H9 (cell line): Measurements from ENCODE around the gene POMZP3. TPM values are rescaled to one million over a fixed set of nuclear protein-coding genes. Genes with fewer than 3 reads are reported as not detected.
A peak's percentile ranks its signal among the peaks of the same experiment; 100 is the strongest.
"Not testable (repeated sequence)": the region's sequence is repeated elsewhere in the genome, so short reads cannot be mapped to it uniquely, and the experiment has no call there.

Experiments
- DNase-seq: peaks from one replicate; pipeline ENCODE4 v3.0.0-alpha.2; 2017
- H2AFZ ChIP-seq: one replicate; pipeline ENCODE4 v1.6.1; 2013; ENCODE audit warnings: mild to moderate bottlenecking, low read length, control low read depth, moderate library complexity
- H2AK5ac ChIP-seq: 2 replicates; pipeline ENCODE4 v1.6.1; 2013; ENCODE audit warnings: low read length, control low read depth, mixed read lengths; ENCODE audit not compliant: insufficient read length
- H2BK120ac ChIP-seq: one replicate; pipeline ENCODE4 v1.6.1; 2013; ENCODE audit warnings: low read depth, mild to moderate bottlenecking, low read length, control low read depth, inconsistent platforms; ENCODE audit not compliant: poor library complexity, severe bottlenecking
- H2BK12ac ChIP-seq: 2 replicates; pipeline ENCODE4 v1.6.1; 2013; ENCODE audit warnings: low read length, control low read depth, mixed read lengths, low read depth; ENCODE audit not compliant: insufficient read length
- H2BK15ac ChIP-seq: 2 replicates; pipeline ENCODE4 v1.6.1; 2013; ENCODE audit warnings: low read depth, low read length, control low read depth
- H2BK20ac ChIP-seq: one replicate; pipeline ENCODE4 v1.6.1; 2013; ENCODE audit warnings: low read depth, mild to moderate bottlenecking, low read length, control low read depth, inconsistent platforms; ENCODE audit not compliant: poor library complexity, severe bottlenecking
- H2BK5ac ChIP-seq: 2 replicates; pipeline ENCODE4 v1.6.1; 2013; ENCODE audit warnings: low read length, control low read depth, mixed read lengths; ENCODE audit not compliant: insufficient read length
- H3K14ac ChIP-seq: 2 replicates; pipeline ENCODE4 v1.6.1; 2013; ENCODE audit warnings: low read length, control low read depth; ENCODE audit not compliant: insufficient read depth
- H3K18ac ChIP-seq: 2 replicates; pipeline ENCODE4 v1.6.1; 2013; ENCODE audit warnings: low read depth, mild to moderate bottlenecking, mixed read lengths, low read length, control low read depth; ENCODE audit not compliant: insufficient read length
- H3K23ac ChIP-seq: 2 replicates; pipeline ENCODE4 v1.6.1; 2013; ENCODE audit warnings: low read length, control low read depth, mixed read lengths, low read depth; ENCODE audit not compliant: insufficient read length
- H3K23me2 ChIP-seq: 2 replicates; pipeline ENCODE4 v1.6.1; 2013; ENCODE audit warnings: low read depth, mild to moderate bottlenecking, mixed read lengths, low read length, control low read depth; ENCODE audit not compliant: insufficient read length, poor library complexity, severe bottlenecking
- H3K27ac ChIP-seq: 2 replicates; pipeline ENCODE4 v1.5.1; 2013; ENCODE audit warnings: low read length, control low read depth, mixed read lengths, low read depth; ENCODE audit not compliant: insufficient read length
- H3K27me3 ChIP-seq: 2 replicates; pipeline ENCODE4 v1.6.1; 2013; ENCODE audit warnings: low read length, control low read depth, inconsistent platforms; ENCODE audit not compliant: insufficient read depth
- H3K4ac ChIP-seq: 2 replicates; pipeline ENCODE4 v1.6.1; 2013; ENCODE audit warnings: low read depth, mild to moderate bottlenecking, control low read depth, inconsistent platforms, low read length, moderate library complexity
- H3K4me1 ChIP-seq: 2 replicates; pipeline ENCODE4 v1.6.1; 2013; ENCODE audit warnings: low read length, control low read depth, inconsistent platforms; ENCODE audit not compliant: insufficient read depth
- H3K4me2 ChIP-seq: 2 replicates; pipeline ENCODE4 v1.6.1; 2013; ENCODE audit warnings: low read length, control low read depth, mixed read lengths; ENCODE audit not compliant: insufficient read length, insufficient read depth
- H3K56ac ChIP-seq: 2 replicates; pipeline ENCODE4 v1.6.1; 2013; ENCODE audit warnings: low read depth, mild to moderate bottlenecking, mixed read lengths, low read length, control low read depth; ENCODE audit not compliant: insufficient read length
- H3K79me1 ChIP-seq: 2 replicates; pipeline ENCODE4 v1.6.1; 2013; ENCODE audit warnings: low read depth, mild to moderate bottlenecking, moderate library complexity, low read length, control low read depth, inconsistent platforms; ENCODE audit not compliant: insufficient read depth, poor library complexity, severe bottlenecking
- H3K79me2 ChIP-seq: 2 replicates; pipeline ENCODE4 v1.6.1; 2013; ENCODE audit warnings: low read length, control low read depth, inconsistent platforms; ENCODE audit not compliant: insufficient read depth
- H3K9ac ChIP-seq: 2 replicates; pipeline ENCODE4 v1.6.1; 2013; ENCODE audit warnings: low read length, control low read depth, mixed read lengths; ENCODE audit not compliant: insufficient read length; ENCODE audit errors: extremely low read depth
- H3K9me3 ChIP-seq: one replicate; pipeline ENCODE4 v1.6.1; 2013; ENCODE audit warnings: low read depth, low read length, inconsistent platforms; ENCODE audit not compliant: control insufficient read depth
- H3T11ph ChIP-seq: one replicate; pipeline ENCODE4 v1.6.1; 2013; ENCODE audit warnings: mild to moderate bottlenecking, low read length, control low read depth, inconsistent platforms
- H4K20me1 ChIP-seq: one replicate; pipeline ENCODE4 v1.6.1; 2013; ENCODE audit not compliant: control insufficient read depth, insufficient read length, insufficient read depth
- H4K5ac ChIP-seq: 2 replicates; pipeline ENCODE4 v1.6.1; 2013; ENCODE audit warnings: low read depth, mild to moderate bottlenecking, mixed read lengths, low read length, control low read depth; ENCODE audit not compliant: insufficient read length
- H4K8ac ChIP-seq: replicated peaks from 2 replicates; pipeline ENCODE4 v1.6.1; 2013; ENCODE audit warnings: low read length, control low read depth, mixed read lengths, low read depth; ENCODE audit not compliant: insufficient read length
- H4K91ac ChIP-seq: 2 replicates; pipeline ENCODE4 v1.6.1; 2013; ENCODE audit warnings: low read depth, mild to moderate bottlenecking, moderate library complexity, mixed read lengths, low read length, control low read depth; ENCODE audit not compliant: insufficient read length
- H3K27ac Mint-ChIP-seq, 3 experiments: 2 replicates in 2 of 3; 3 replicates in 1 of 3; pipeline ENCODE4 v1.8.0; 2020 to 2021; ENCODE audit warnings: mixed read lengths in 3 of 3, mild to moderate bottlenecking in 1 of 3, moderate library complexity in 1 of 3
- H3K27me3 Mint-ChIP-seq: 2 replicates; pipeline ENCODE4 v1.8.0; 2021; ENCODE audit warnings: low read depth, mild to moderate bottlenecking, moderate library complexity, mixed read lengths
- H3K36me3 Mint-ChIP-seq, 3 experiments: 2 replicates in 2 of 3; 3 replicates in 1 of 3; pipeline ENCODE4 v1.8.0; 2020 to 2021; ENCODE audit warnings: low read depth in 3 of 3, mixed read lengths in 3 of 3; ENCODE audit not compliant: insufficient read depth in 1 of 3
- H3K4me1 Mint-ChIP-seq, 2 experiments: 2 replicates each; pipeline ENCODE4 v1.8.0; 2020; ENCODE audit warnings: mixed read lengths in 2 of 2
- H3K4me3 Mint-ChIP-seq, 2 experiments: 2 replicates in 1 of 2; 3 replicates in 1 of 2; pipeline ENCODE4 v1.8.0; 2020 to 2021; ENCODE audit warnings: mild to moderate bottlenecking in 2 of 2, mixed read lengths in 2 of 2, moderate library complexity in 1 of 2
- H3K9me3 Mint-ChIP-seq, 2 experiments: 2 replicates in 1 of 2; 3 replicates in 1 of 2; pipeline ENCODE4 v1.8.0; 2020; ENCODE audit warnings: mild to moderate bottlenecking in 2 of 2, mixed read lengths in 2 of 2, moderate library complexity in 1 of 2
- WGBS: extraction: QIAGEN DNeasy Blood & Tissue Kit; methylation state at CpG from one replicate; pipeline ENCODE4 v1.1.7; 2013; ENCODE audit warnings: missing lambda C conversion rate, low lambda C conversion rate, mixed read lengths; ENCODE audit not compliant: insufficient read length; ENCODE audit errors: extremely low coverage; 5-methylcytosine and 5-hydroxymethylcytosine counted together
- long read RNA-seq: library from polyadenylated mRNA; unstranded; transcript quantifications from one replicate; pipeline ENCODE4 v2.0.0, GENCODE V29; 2020
- total RNA-seq: library from RNA; stranded (reverse); gene quantifications from 2 replicates; pipeline ENCODE4 v1.2.1, GENCODE V29; 2021

POMZP3 gene
- 8.5 and 9.8 TPM in 2 replicates for total RNA-seq
- long read RNA-seq, partial matches to known transcripts, result 2 of 6 reads
- long read RNA-seq, other reads (novel, unspliced or antisense), result 3 of 6 reads

DNA sequence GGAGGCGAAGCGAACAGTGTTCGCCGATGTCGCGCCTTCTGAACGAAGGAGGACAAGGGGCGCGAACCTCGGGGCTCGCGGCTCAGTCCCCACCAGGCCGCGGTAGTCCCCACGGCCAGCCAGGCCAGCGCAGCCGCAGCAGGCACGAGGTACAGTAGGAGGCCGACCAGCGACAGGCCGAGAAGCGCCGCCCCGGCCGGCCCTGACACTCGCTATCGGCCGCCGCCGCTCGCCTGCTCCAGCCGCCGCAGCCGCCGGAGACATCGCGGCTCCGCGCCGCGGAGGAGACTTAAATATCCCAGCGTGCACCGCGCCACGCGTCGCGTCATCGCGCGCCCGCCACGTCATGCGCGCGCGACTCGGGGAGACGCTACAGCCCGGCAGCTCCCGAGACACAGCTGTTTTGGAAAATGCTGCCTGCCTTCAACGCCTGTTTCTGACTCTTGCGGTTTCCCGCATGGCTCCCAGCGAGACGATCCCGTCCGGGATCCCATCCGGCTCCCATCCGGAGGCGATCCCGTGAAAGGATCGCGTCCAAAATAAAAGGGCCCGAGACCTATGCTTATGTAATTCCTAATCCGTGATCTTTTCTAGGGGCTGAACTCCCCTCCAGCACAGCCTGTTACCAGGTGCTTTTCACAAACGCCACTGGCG lies at the start of gene POMZP3:
TSS of gene POMZP3 (minus strand) at position 291 of the 654 bp plus-strand sequence. CDS start 1,215 bp downstream, outside the sequence.
- H2BK20ac ChIP-seq, H3K9me3 ChIP-seq, H2BK120ac ChIP-seq, H2BK15ac ChIP-seq, H3K79me1 ChIP-seq, H3K27me3 Mint-ChIP-seq, H3K9me3 Mint-ChIP-seq, H3K4me1 ChIP-seq, H3K4me1 Mint-ChIP-seq, H4K91ac ChIP-seq, H3K27me3 ChIP-seq, H3K4ac ChIP-seq, H3K18ac ChIP-seq, H2AFZ ChIP-seq, H4K20me1 ChIP-seq, H2AK5ac ChIP-seq, H3K27ac ChIP-seq, H2BK5ac ChIP-seq, H3T11ph ChIP-seq, H3K56ac ChIP-seq, H2BK12ac ChIP-seq, H4K8ac ChIP-seq, H3K23me2 ChIP-seq, H3K79me2 ChIP-seq, H3K23ac ChIP-seq, H4K5ac ChIP-seq: not testable (repeated sequence)
- Mint-ChIP-seq H3K36me3 (peaks cover 2 to 15% (median 13%) of the 10 kb centered on the region in 3 experiments; a peak in 5 of 7 replicates), H3K27ac (peak within 1 kb of the TSS; percentile 95 to 99 (median 98)), H3K4me3 (peak within 1 kb of the TSS; percentile 89 to 93)
- Histone ChIP-seq H3K14ac (peak within 1 kb of the TSS; percentile 75; the same call in 1 of the 2 replicates), H3K4me2 (peak within 1 kb of the TSS; percentile 51), H3K9ac (peak within 1 kb of the TSS; percentile 86)
- peak; percentile 38 for DNase-seq
- WGBS, result no CpG with 5 or more reads among the region's 78 CpGs

DNA sequence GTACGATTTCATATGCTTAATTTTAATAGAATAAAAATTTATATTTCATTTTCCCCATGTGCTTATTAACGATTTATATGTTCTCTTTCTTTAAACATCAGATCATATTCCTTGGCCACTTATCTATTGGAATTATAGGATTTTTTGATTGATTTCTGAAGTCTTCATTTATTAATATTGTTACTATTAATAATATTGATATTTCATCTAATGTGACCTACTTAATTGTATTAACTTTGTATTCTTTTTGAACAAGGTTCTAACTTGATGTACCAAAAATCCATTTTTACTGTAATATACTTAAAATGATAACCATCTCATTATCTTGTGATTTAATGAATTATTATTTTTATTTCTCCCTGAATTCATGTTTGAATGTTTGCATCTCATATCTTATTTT lies 48.7 kb upstream of the POMZP3 start:
- not testable (repeated sequence) for H2BK120ac ChIP-seq, H3K4me3 Mint-ChIP-seq, H3K9me3 Mint-ChIP-seq, H2BK12ac ChIP-seq, H3K79me1 ChIP-seq, H3K27ac ChIP-seq, H3K18ac ChIP-seq, H4K5ac ChIP-seq, H3K23me2 ChIP-seq, H3K9ac ChIP-seq, H3K4me1 ChIP-seq, H3T11ph ChIP-seq, H2BK20ac ChIP-seq, H3K56ac ChIP-seq, H2BK5ac ChIP-seq, H4K8ac ChIP-seq, H4K91ac ChIP-seq, H3K4me2 ChIP-seq, H3K27ac Mint-ChIP-seq, H3K27me3 ChIP-seq, H4K20me1 ChIP-seq, H2AK5ac ChIP-seq, H3K27me3 Mint-ChIP-seq, H3K9me3 ChIP-seq, H2BK15ac ChIP-seq, H3K4ac ChIP-seq, H3K14ac ChIP-seq, H2AFZ ChIP-seq, H3K79me2 ChIP-seq, H3K23ac ChIP-seq, H3K36me3 Mint-ChIP-seq, DNase-seq
- H3K4me1 Mint-ChIP-seq, result peaks cover 26 to 37% of the 10 kb centered on the region in 2 experiments
- no CpG with 5 or more reads among the region's 2 CpGs for WGBS
